Smooth muscle cell (in vitro differentiated cells): ENCODE data around the gene PHLDB2. TPM values are rescaled to one million over a fixed set of nuclear protein-coding genes. Genes with fewer than 3 reads are reported as not detected.

Source experiments
- DNase-seq: peaks from one replicate; lab custom pipeline; 2025; ENCODE audit not compliant: unreplicated experiment; lab: John Stamatoyannopoulos, UW
- H2AFZ ChIP-seq: fragments of 200-600 bp; sonication (generic); 2 replicates; pipeline ENCODE4 v1.6.0; 2016; ENCODE audit warnings: antibody characterized with exemption, low read depth, mild to moderate bottlenecking
- H3F3A ChIP-seq: fragments of 200-600 bp; sonication (generic); 2 replicates; pipeline ENCODE4 v1.6.0; 2017; ENCODE audit warnings: antibody characterized with exemption, low read depth
- H3K27ac ChIP-seq: fragments of 200-600 bp; sonication (generic); 2 replicates; pipeline ENCODE4 v1.5.1; 2016; ENCODE audit warnings: low read depth, mild to moderate bottlenecking
- H3K27me3 ChIP-seq: fragments of 200-600 bp; sonication (generic); 2 replicates; pipeline ENCODE4 v1.6.1; 2016; ENCODE audit warnings: low read depth, mild to moderate bottlenecking
- H3K36me3 ChIP-seq: fragments of 200-600 bp; sonication (generic); 2 replicates; pipeline ENCODE4 v1.5.1; 2016; ENCODE audit warnings: low read depth
- H3K4me1 ChIP-seq: fragments of 200-600 bp; sonication (generic); 2 replicates; pipeline ENCODE4 v1.5.1; 2016; ENCODE audit warnings: low read depth
- H3K4me2 ChIP-seq: fragments of 200-600 bp; sonication (generic); 2 replicates; pipeline ENCODE4 v1.6.0; 2016; ENCODE audit warnings: mild to moderate bottlenecking
- H3K4me3 ChIP-seq: fragments of 200-600 bp; sonication (generic); 2 replicates; pipeline ENCODE4 v1.5.1; 2016; ENCODE audit warnings: mild to moderate bottlenecking
- H3K79me2 ChIP-seq: fragments of 200-600 bp; sonication (generic); 2 replicates; pipeline ENCODE4 v1.6.0; 2016; ENCODE audit warnings: low read depth, mild to moderate bottlenecking
- H3K9ac ChIP-seq: fragments of 200-600 bp; sonication (generic); 2 replicates; pipeline ENCODE4 v1.6.0; 2016; ENCODE audit warnings: low read depth
- H3K9me3 ChIP-seq: fragments of 200-600 bp; sonication (generic); replicated peaks from 2 replicates; pipeline ENCODE4 v1.5.1; 2016; ENCODE audit warnings: low read depth
- H4K20me1 ChIP-seq: fragments of 200-600 bp; sonication (generic); 2 replicates; pipeline ENCODE4 v1.6.0; 2016; ENCODE audit warnings: low read depth
- CTCF ChIP-seq: fragments of 200-600 bp; sonication (generic); IDR thresholded peaks from 2 replicates; pipeline ENCODE4 v1.5.1; 2017; ENCODE audit warnings: borderline replicate concordance, mild to moderate bottlenecking, antibody characterized with exemption; ENCODE audit not compliant: insufficient read depth, poor library complexity, severe bottlenecking
- WGBS: methylation state at CpG from one replicate; pipeline ENCODE4 v1.1.7; 2016; ENCODE audit warnings: low lambda C conversion rate; 5-methylcytosine and 5-hydroxymethylcytosine counted together
- polyA plus RNA-seq: library from polyadenylated mRNA; unstranded; fragments of >200 nt; fragmentation: Nextera tagmentation; extraction: Ambion mirVana; gene quantifications from 2 replicates; pipeline ENCODE4 v1.2.1, GENCODE V29; 2016
- total RNA-seq: library from RNA; depleted of rRNA; stranded (reverse); fragments of >200 nt; gene quantifications from 2 replicates; pipeline ENCODE4 v1.2.3, GENCODE V29; 2014

PHLDB2 gene
- total and polyA plus RNA-seq, 2 experiments from 2014 or later = 40.5 to 79.7 TPM

- Histone ChIP-seq H3K79me2 (no peaks in the 10 kb centered on the region), H2AFZ (no peak overlapping the region), H3K4me2 (no peak overlapping the region), H3K27me3 (no peaks in the 10 kb centered on the region), H3K9ac (no peak overlapping the region), H3K4me1 (no peaks in the 10 kb centered on the region), H3K27ac (no peak overlapping the region), H3K9me3 (no peaks in the 10 kb centered on the region), H3K4me3 (no peak overlapping the region), H4K20me1 (no peaks in the 10 kb centered on the region), H3K36me3 (no peaks in the 10 kb centered on the region), H3F3A (no peaks in the 10 kb centered on the region)
- TF ChIP-seq CTCF = no peak
- no peak for DNase-seq
Observed at GRCh38 chr3:111831840-111832239, 27.2 kb upstream of the PHLDB2 start.

- H4K20me1 ChIP-seq = no peaks in the 10 kb centered on the region
- TF ChIP-seq CTCF = no peak
- no peak overlapping the region for H3K4me2 ChIP-seq
- no peak overlapping the region for H3K4me3 ChIP-seq
- no peak overlapping the region for H3K9ac ChIP-seq
- H3K9me3 ChIP-seq = no peaks in the 10 kb centered on the region
- no peaks in the 10 kb centered on the region for H3K4me1 ChIP-seq
- no peak overlapping the region for H3K27ac ChIP-seq
- WGBS = 54% methylated on average over 3 of the region's 3 CpGs
- no peaks in the 10 kb centered on the region for H3F3A ChIP-seq
- no peak for DNase-seq
- no peak overlapping the region for H2AFZ ChIP-seq
- no peaks in the 10 kb centered on the region for H3K27me3 ChIP-seq
- H3K36me3 ChIP-seq = no peaks in the 10 kb centered on the region
- H3K79me2 ChIP-seq = no peaks in the 10 kb centered on the region
Observed at GRCh38 chr3:111837112-111837511, 22.0 kb upstream of the PHLDB2 start.

- no peak for DNase-seq
- WGBS = 85% methylated on average over 5 of the region's 5 CpGs
- Histone ChIP-seq H2AFZ (no peak overlapping the region), H3K27me3 (no peaks in the 10 kb centered on the region), H3K4me3 (no peak overlapping the region), H3K4me1 (no peaks in the 10 kb centered on the region), H3K4me2 (no peak overlapping the region), H3K36me3 (no peaks in the 10 kb centered on the region), H3K9me3 (no peaks in the 10 kb centered on the region), H3K27ac (no peak overlapping the region), H4K20me1 (no peaks in the 10 kb centered on the region), H3K79me2 (no peaks in the 10 kb centered on the region), H3K9ac (no peak overlapping the region), H3F3A (no peaks in the 10 kb centered on the region)
- TF ChIP-seq CTCF = no peak
Observed at GRCh38 chr3:111838133-111838532, 20.9 kb upstream of the PHLDB2 start.

- Histone ChIP-seq H3K4me1 (peaks cover 6% of the 10 kb centered on the region), H3K27me3 (no peaks in the 10 kb centered on the region), H3F3A (peaks cover 15% of the 10 kb centered on the region), H4K20me1 (no peaks in the 10 kb centered on the region), H3K9ac (no peak overlapping the region), H3K27ac (peak overlapping the region; percentile 70), H3K36me3 (no peaks in the 10 kb centered on the region), H3K9me3 (no peaks in the 10 kb centered on the region), H2AFZ (no peak overlapping the region), H3K4me2 (peak overlapping the region; percentile 15), H3K79me2 (no peaks in the 10 kb centered on the region), H3K4me3 (no peak overlapping the region)
- WGBS = 36% methylated on average over 1 of the region's 1 CpG
- no peak for DNase-seq
- no peak for TF ChIP-seq CTCF
Observed at GRCh38 chr3:111846039-111846438, 13.0 kb upstream of the PHLDB2 start.
